Omental fat pad (tissue), 4 donors: ENCODE data around the gene NDUFA1. TPM values are rescaled to one million over a fixed set of nuclear protein-coding genes. Genes with fewer than 3 reads are reported as not detected.
A peak's percentile ranks its signal among the peaks of the same experiment; 100 is the strongest.
"Not testable (repeated sequence)": the region's sequence is repeated elsewhere in the genome, so short reads cannot be mapped to it uniquely, and the experiment has no call there.

Source experiments
- ATAC-seq: fragments of 150-250 bp; one replicate; pipeline ENCODE4 v1.9.1; 2016; ENCODE audit warnings: mild to moderate bottlenecking, moderate library complexity; ENCODE audit not compliant: low FRiP score
- DNase-seq: peaks from one replicate; pipeline ENCODE4 v3.0.0-alpha.2; 2019; ENCODE audit warnings: low spot score
- total RNA-seq, 4 donors: library from RNA; depleted of rRNA; stranded (reverse); fragments of >200 nt; gene quantifications; one replicate each; pipeline ENCODE4 v1.1.0, GENCODE V29; 2016
- TF ChIP-seq, protein P1 (sequence below), 3 donors: fragments of 450-650 bp; IDR thresholded peaks; one replicate each; pipeline ENCODE4 v1.5.1; 2016 to 2017; ENCODE audit warnings: antibody characterized with exemption in 3 of 3, mild to moderate bottlenecking in 3 of 3, moderate library complexity in 2 of 3

The NDUFA1 gene
- 10 to 100 TPM; 47.0 to 78.5 (median 56.8) TPM for total RNA-seq

DNA sequence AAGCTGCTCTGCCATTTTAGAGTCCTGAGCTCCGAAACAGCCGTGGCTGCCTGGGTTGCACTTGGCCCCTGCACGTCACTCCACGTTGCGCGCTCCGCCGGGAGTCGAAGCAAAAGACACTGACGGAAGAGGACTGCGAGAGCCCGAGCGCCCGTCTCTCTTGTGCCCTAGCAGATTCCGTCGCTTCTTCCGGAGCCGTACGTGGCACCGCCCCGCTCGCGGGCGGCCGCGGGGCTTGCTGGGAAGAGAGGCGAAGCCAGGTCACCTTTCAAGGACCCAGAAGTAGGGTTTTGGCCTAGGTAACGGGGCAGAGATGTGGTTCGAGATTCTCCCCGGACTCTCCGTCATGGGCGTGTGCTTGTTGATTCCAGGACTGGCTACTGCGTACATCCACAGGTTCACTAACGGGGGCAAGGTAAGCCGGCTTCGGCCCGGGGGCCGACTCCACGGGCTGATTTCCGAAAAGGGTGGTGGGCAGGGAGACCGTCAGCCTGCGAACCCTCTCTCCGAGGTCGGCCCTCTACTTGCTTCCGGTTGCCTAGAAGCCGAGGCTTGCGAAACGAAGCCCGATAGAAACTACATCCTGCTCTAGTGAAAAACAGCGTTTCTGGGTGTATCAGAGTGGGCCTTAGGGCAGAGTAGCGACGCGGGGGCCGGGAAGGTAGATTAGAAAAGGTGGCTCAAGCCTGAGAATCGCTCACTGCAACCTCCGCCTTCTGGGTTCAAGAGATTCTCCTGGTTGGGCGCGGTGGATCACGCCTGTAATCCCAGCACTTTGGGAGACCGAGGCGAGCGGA lies at the start of gene NDUFA1, which contains the start of gene RNF113A:
Gene NDUFA1, plus strand, starts transcription at position 234 of the 797 bp plus-strand sequence. Its CDS starts 80 bp downstream, at position 314.
Gene RNF113A, minus strand, starts transcription at position 135 of the 797 bp plus-strand sequence. Its CDS starts 120 bp downstream, at position 15.
- ATAC-seq: peak; percentile 94
- TF ChIP-seq, protein P1, sequence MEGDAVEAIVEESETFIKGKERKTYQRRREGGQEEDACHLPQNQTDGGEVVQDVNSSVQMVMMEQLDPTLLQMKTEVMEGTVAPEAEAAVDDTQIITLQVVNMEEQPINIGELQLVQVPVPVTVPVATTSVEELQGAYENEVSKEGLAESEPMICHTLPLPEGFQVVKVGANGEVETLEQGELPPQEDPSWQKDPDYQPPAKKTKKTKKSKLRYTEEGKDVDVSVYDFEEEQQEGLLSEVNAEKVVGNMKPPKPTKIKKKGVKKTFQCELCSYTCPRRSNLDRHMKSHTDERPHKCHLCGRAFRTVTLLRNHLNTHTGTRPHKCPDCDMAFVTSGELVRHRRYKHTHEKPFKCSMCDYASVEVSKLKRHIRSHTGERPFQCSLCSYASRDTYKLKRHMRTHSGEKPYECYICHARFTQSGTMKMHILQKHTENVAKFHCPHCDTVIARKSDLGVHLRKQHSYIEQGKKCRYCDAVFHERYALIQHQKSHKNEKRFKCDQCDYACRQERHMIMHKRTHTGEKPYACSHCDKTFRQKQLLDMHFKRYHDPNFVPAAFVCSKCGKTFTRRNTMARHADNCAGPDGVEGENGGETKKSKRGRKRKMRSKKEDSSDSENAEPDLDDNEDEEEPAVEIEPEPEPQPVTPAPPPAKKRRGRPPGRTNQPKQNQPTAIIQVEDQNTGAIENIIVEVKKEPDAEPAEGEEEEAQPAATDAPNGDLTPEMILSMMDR (IDR thresholded peaks at IDR 0.05): no peak
- peak; percentile 26 for DNase-seq

DNA sequence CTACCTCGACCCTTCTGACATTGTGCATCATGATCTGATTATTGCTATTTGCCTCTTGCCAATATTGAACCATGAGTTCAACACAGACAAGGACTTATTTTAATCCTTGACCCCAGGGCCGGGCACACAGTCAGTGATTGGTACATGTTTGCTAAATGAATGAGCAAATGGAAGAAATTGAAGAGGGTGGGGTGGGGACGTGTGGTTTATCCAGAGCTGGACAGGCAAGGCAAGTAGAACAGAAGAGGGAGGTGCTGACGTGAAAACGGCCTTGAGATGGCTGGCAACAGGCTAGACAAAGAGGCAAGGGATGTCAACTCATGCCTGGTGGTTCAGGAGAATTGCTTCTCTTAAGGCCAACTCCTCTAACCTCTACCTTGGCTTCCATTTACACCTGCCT lies 47.4 kb upstream of the NDUFA1 start:
- ATAC-seq: not testable (repeated sequence)

DNA sequence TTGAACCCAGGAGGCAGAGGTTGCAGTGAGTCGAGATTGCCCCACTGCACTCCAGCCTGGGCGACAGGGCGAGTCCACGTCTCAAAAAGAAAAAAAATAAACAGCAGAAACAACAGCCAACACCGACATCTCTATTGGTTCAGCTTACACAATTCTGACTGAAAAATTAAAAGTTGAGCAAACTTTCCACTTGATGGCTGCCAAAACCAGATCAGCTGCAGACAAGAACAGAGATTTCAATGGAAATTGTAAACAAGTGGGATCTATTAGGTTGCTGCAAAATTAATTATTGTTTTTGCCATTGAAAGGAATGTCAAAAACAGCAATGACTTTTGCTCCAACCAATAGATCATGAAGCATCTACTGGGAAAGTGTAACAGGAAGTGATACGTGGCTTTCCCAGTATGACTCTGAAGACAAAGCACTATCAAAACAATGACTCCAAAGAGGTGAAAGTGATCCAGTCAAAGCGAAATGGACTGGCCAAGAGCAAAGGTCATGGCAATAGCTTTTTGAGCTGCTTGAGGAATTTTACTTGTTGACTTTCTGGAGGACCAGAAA lies 45.2 kb upstream of the NDUFA1 start:
- TF ChIP-seq, protein P1 (IDR thresholded peaks at IDR 0.05): no peak
- DNase-seq (no peak), ATAC-seq (no peak)

More for the DNA sequence above, 47.4 kb upstream of the NDUFA1 start:
- DNase-seq: not testable (repeated sequence)

DNA sequence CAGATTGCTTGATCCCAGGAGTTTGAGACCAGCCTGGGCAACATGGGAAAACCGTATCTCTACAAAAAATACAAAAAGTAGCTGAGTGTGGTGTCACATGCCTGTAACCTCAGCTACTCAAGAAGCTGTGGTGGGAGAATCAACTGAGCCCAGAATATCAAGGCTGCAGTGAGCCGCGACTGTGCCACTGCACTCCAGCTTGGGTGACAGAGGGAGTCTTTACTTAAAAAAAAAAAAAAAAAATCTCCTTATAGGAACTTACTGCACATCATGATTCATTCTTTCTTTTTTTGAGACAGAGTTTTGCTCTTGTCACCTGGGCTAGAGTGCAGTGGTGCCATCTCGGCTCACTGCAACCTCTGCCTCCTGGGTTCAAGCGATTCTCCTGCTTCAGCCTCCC lies 43.2 kb upstream of the NDUFA1 start:
- TF ChIP-seq, protein P1 (IDR thresholded peaks at IDR 0.05): no peak
- no peak for ATAC-seq
- DNase-seq: no peak

DNA sequence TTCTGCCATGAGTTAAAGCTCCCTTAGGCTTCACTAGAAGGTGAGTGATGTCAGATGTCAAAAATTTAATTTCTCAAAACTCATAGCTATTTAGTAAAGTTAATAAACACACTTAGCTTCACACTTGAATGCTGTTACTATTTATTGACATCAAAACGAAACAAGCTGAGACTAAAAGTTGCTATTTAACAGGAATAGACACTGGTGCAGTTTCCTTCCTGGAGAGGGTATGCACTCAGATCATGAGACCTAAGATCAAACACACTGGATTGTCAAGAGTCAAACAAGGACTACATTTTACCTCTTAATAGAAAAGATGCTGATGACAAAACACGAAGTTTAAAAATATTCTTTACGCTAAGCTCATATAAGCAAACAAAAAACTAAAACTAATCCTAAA lies 37.7 kb upstream of the NDUFA1 start:
- ATAC-seq (no peak), DNase-seq (no peak)
- TF ChIP-seq, protein P1 (IDR thresholded peaks at IDR 0.05): no peak

DNA sequence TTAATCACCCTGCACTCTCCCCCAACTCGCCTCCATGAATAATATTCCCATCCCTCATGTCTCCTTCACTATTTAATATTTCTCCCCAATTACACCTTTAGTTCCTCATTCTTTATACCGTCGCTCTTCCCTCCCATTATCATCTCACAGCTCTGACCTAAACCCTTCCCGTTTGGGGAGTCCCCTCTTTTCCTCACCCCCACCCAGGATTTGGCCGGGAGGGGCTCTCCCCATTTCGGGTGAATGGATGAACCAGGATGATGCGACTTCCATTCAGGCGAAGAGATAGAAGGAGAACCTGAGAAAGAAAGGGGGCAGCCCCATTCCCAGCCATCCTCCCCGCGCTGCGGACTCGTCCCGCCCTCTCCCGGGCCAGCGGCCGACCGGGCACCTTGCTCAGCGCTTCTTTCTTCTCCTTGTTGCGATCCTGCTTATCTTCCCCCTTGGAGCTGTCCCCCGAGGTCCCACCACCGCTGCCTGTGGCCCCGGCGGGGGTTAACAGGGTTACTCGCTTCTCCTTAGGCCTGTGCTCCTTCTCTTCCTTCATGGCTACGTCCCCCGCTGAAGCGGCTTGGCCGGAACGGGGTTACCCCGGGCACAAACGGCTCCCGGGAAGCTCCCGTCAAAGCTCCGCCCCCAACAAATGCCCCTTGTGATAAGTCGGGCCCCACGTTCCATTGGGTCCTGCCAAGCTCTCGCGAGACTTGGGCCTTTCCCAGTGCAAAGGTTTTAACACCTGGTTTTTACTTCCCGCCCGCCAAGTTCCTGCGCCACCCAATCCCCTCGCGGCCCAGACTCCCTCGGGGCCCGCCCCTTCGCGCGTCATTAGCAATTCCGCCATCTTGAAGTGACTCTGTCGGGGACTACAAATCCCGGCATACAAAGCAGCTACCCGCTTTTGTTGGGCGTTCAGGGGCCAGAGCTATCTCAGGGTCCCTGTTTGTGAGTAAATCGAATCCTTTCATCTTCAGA lies 19.0 kb upstream of the NDUFA1 start, which contains the start of gene UPF3B:
Gene UPF3B, minus strand, starts transcription at position 582 of the 972 bp plus-strand sequence. Its CDS starts 35 bp downstream, at position 547.
- ATAC-seq: peak; percentile 96
- TF ChIP-seq, protein P1 (IDR thresholded peaks at IDR 0.05): no peak
- peak; percentile 90 for DNase-seq

DNA sequence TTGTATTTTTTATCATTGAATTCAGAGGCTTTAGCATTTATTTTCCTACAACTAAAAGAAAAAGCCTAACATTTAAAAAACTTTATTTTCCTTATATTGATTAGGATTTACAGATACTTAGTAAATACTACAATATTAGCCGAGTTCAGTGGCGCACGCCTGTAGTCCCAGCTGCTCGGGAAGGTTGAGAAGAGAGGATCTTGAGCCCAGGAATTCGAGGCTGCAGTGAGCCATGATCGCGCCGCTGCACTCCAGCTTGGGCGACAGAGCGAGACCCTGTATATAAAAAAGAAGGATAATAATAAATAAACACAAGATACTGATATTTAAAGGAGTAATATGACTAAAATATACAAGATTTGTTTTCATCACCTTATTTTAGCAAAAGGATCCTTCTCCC lies 18.2 kb upstream of the NDUFA1 start:
- TF ChIP-seq, protein P1 (IDR thresholded peaks at IDR 0.05): no peak
- DNase-seq (no peak), ATAC-seq (no peak)
